Measurements from ENCODE around the gene FAM149A. TPM values are rescaled to one million over a fixed set of nuclear protein-coding genes. Genes with fewer than 3 reads are reported as not detected.

FAM149A gene
- total RNA-seq, 1 donor from 2014 or later: 1.2 TPM

DNA sequence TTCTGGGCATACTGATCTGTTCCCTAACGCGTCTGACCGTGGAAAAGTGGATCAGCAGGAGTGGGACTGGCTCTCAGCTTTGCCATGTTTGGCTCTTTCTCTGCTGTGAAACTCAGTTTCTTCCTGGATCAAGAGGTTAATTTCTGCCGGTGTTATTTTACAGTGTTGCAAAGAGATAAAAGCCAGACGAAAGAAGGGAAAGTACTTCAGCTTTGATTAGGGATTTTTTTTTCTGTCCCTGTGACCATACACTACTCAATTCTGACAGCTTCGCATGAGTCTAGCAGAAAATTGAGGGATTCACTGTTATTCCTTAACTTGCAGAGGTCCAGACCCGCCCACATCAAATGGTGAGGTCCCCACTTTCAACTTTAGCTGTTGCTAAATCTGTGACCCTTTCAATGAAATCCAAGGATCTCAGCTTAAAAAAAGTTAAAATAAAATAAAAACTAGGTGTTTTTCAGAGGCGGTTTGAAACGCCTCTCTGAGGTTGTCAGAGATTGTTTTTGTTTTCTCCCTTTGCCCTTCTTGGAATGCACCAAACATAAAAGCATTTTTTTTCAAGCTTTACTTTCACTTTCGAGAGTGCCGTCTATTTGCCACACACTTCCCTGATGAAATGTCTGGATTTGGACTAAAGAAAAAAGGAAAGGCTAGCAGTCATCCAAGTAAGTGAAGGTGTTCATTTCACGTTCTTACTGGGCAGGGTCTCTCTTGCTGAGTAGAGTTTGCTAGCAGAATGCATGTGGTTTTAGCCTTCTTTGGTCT, 35.7 kb upstream of the FAM149A start, which contains the start of gene TLR3:
TLR3 (plus strand) TSS at position 576 of the 768 bp plus-strand sequence. CDS start 7,464 bp downstream, outside the sequence.
- H3K4me1 Mint-ChIP-seq (ENCODE audit: low read depth, unreplicated experiment): peaks cover 12% of the 10 kb centered on the region
- Histone ChIP-seq H3K79me2 (ENCODE audit: insufficient read depth, low read length) (no peaks in the 10 kb centered on the region), H3K9me3 (ENCODE audit: insufficient read depth, low read depth, low read length) (no peaks in the 10 kb centered on the region), H3K27ac (ENCODE audit: low read depth, low read length) (no peak within 1 kb of the TSS), H3K27me3 (ENCODE audit: insufficient read depth, low read length) (no peaks in the 10 kb centered on the region), H3K36me3 (ENCODE audit: insufficient read depth, low read length) (no peaks in the 10 kb centered on the region), H4K20me1 (ENCODE audit: insufficient read depth, low read length) (no peaks in the 10 kb centered on the region), H3K4me1 (ENCODE audit: insufficient read depth, low read length) (no peaks in the 10 kb centered on the region), H3K4me2 (ENCODE audit: low read length) (peak within 1 kb of the TSS; percentile 90), H3K4me3 (ENCODE audit: insufficient read depth, low read depth, low read length) (peak within 1 kb of the TSS; percentile 66), H2AFZ (ENCODE audit: low read depth, low read length) (peak within 1 kb of the TSS; percentile 83), H3K9ac (ENCODE audit: low read length) (peak within 1 kb of the TSS; percentile 65)
- H3K9me3 Mint-ChIP-seq (ENCODE audit: unreplicated experiment): peaks cover under 1% of the 10 kb centered on the region
- no peak for TF ChIP-seq EZH2 (IDR thresholded peaks at IDR 0.05; ENCODE audit: insufficient read depth, low read length)
- TF ChIP-seq, protein P1, sequence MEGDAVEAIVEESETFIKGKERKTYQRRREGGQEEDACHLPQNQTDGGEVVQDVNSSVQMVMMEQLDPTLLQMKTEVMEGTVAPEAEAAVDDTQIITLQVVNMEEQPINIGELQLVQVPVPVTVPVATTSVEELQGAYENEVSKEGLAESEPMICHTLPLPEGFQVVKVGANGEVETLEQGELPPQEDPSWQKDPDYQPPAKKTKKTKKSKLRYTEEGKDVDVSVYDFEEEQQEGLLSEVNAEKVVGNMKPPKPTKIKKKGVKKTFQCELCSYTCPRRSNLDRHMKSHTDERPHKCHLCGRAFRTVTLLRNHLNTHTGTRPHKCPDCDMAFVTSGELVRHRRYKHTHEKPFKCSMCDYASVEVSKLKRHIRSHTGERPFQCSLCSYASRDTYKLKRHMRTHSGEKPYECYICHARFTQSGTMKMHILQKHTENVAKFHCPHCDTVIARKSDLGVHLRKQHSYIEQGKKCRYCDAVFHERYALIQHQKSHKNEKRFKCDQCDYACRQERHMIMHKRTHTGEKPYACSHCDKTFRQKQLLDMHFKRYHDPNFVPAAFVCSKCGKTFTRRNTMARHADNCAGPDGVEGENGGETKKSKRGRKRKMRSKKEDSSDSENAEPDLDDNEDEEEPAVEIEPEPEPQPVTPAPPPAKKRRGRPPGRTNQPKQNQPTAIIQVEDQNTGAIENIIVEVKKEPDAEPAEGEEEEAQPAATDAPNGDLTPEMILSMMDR (IDR thresholded peaks at IDR 0.05; ENCODE audit: insufficient read depth, low read depth, low read length): no peak
- H3K27me3 Mint-ChIP-seq (ENCODE audit: low read depth, unreplicated experiment): no peaks in the 10 kb centered on the region
- FAIRE-seq: no peak
- no peaks in the 10 kb centered on the region for H3K36me3 Mint-ChIP-seq (ENCODE audit: low read depth, unreplicated experiment)
- no peak within 1 kb of the TSS for H3K4me3 Mint-ChIP-seq (ENCODE audit: unreplicated experiment)
- DNase-seq (ENCODE audit: low read depth): peak; percentile 27
- no peak within 1 kb of the TSS for H3K27ac Mint-ChIP-seq (ENCODE audit: unreplicated experiment)

DNA sequence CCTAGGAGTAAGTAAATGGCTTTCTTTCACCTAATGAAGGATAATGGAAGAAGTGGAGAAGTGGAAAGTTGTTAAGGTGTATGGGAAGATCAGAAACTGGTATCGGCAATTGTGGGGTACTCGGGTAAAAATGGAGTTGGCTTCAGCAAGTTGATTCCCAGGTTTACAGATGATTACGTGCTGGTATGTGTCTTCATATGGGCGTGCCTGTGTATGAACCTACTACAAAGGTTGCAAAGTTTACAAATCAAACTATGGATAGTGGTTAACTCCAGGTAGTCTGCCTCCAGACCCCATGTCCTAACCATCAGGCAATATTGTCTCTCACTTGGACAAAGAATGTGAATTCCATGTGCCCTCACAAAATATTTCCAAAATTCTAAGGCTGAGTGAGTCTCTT, 34.8 kb upstream of the FAM149A start:
- Histone ChIP-seq H2AFZ (ENCODE audit: low read depth, low read length) (no peak overlapping the region), H3K4me2 (ENCODE audit: low read length) (peak overlapping the region; percentile 90), H3K4me3 (ENCODE audit: insufficient read depth, low read depth, low read length) (no peak overlapping the region), H4K20me1 (ENCODE audit: insufficient read depth, low read length) (no peaks in the 10 kb centered on the region), H3K27me3 (ENCODE audit: insufficient read depth, low read length) (no peaks in the 10 kb centered on the region), H3K9me3 (ENCODE audit: insufficient read depth, low read depth, low read length) (no peaks in the 10 kb centered on the region), H3K36me3 (ENCODE audit: insufficient read depth, low read length) (no peaks in the 10 kb centered on the region), H3K4me1 (ENCODE audit: insufficient read depth, low read length) (no peaks in the 10 kb centered on the region), H3K9ac (ENCODE audit: low read length) (no peak overlapping the region), H3K79me2 (ENCODE audit: insufficient read depth, low read length) (no peaks in the 10 kb centered on the region), H3K27ac (ENCODE audit: low read depth, low read length) (no peak overlapping the region)
- H3K27ac Mint-ChIP-seq (ENCODE audit: unreplicated experiment): no peak overlapping the region
- H3K27me3 Mint-ChIP-seq (ENCODE audit: low read depth, unreplicated experiment): no peaks in the 10 kb centered on the region
- no peak overlapping the region for H3K4me3 Mint-ChIP-seq (ENCODE audit: unreplicated experiment)
- TF ChIP-seq, protein P1 (IDR thresholded peaks at IDR 0.05; ENCODE audit: insufficient read depth, low read depth, low read length): no peak
- TF ChIP-seq EZH2 (IDR thresholded peaks at IDR 0.05; ENCODE audit: insufficient read depth, low read length): no peak
- DNase-seq (ENCODE audit: low read depth) (no peak), FAIRE-seq (no peak)
- peaks cover 12% of the 10 kb centered on the region for H3K4me1 Mint-ChIP-seq (ENCODE audit: low read depth, unreplicated experiment)
- H3K36me3 Mint-ChIP-seq (ENCODE audit: low read depth, unreplicated experiment): no peaks in the 10 kb centered on the region
- no peaks in the 10 kb centered on the region for H3K9me3 Mint-ChIP-seq (ENCODE audit: unreplicated experiment)

DNA sequence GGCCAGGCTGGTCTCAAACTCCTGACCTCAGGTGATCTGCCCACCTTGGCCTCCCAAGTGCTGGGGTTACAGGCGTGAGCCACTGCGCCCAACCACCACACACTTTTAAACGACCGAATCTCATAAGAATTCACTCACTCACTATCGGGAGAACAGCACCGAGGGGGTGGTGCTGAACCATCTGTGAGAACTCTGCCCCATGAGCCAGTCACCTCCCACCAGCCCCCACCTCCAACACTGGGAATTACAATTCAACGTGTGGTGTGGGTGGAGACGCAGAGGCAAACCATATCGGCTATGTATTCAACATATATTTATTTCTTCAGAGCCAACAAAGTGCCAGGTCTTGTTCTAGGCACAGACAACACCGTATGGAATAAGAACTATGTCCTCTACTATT, 32.0 kb upstream of the FAM149A start:
- Mint-ChIP-seq H3K27ac (ENCODE audit: unreplicated experiment) (no peak overlapping the region), H3K4me1 (ENCODE audit: low read depth, unreplicated experiment) (peaks cover 12% of the 10 kb centered on the region), H3K36me3 (ENCODE audit: low read depth, unreplicated experiment) (no peaks in the 10 kb centered on the region), H3K9me3 (ENCODE audit: unreplicated experiment) (no peaks in the 10 kb centered on the region), H3K27me3 (ENCODE audit: low read depth, unreplicated experiment) (no peaks in the 10 kb centered on the region), H3K4me3 (ENCODE audit: unreplicated experiment) (no peak overlapping the region)
- Histone ChIP-seq H3K36me3 (ENCODE audit: insufficient read depth, low read length) (no peaks in the 10 kb centered on the region), H3K4me2 (ENCODE audit: low read length) (no peak overlapping the region), H3K27me3 (ENCODE audit: insufficient read depth, low read length) (no peaks in the 10 kb centered on the region), H3K9me3 (ENCODE audit: insufficient read depth, low read depth, low read length) (no peaks in the 10 kb centered on the region), H3K27ac (ENCODE audit: low read depth, low read length) (no peak overlapping the region), H3K4me1 (ENCODE audit: insufficient read depth, low read length) (no peaks in the 10 kb centered on the region), H3K4me3 (ENCODE audit: insufficient read depth, low read depth, low read length) (no peak overlapping the region), H3K79me2 (ENCODE audit: insufficient read depth, low read length) (no peaks in the 10 kb centered on the region), H3K9ac (ENCODE audit: low read length) (no peak overlapping the region), H2AFZ (ENCODE audit: low read depth, low read length) (no peak overlapping the region), H4K20me1 (ENCODE audit: insufficient read depth, low read length) (no peaks in the 10 kb centered on the region)
- DNase-seq (ENCODE audit: low read depth) (no peak), FAIRE-seq (no peak)
- TF ChIP-seq, protein P1 (IDR thresholded peaks at IDR 0.05; ENCODE audit: insufficient read depth, low read depth, low read length): no peak
- TF ChIP-seq EZH2 (IDR thresholded peaks at IDR 0.05; ENCODE audit: insufficient read depth, low read length): no peak
